Gastrocnemius medialis (tissue), 4 donors: ENCODE results near the gene CDK13.

Experiments used
- POLR2A ChIP-seq, 2 donors: fragments of 450-650 bp; IDR thresholded peaks; one replicate each; pipeline ENCODE4 v1.6.1; 2017; ENCODE audit warnings: antibody characterized with exemption in 2 of 2, mild to moderate bottlenecking in 2 of 2, moderate library complexity in 2 of 2
- TF ChIP-seq, protein P1 (sequence below), 5 experiments: fragments of 450-650 bp in 3 of 5; fragments of 200-600 bp in 2 of 5; sonication (generic) in 2 of 5; IDR thresholded peaks in 4 of 5; conservative IDR thresholded peaks in 1 of 5; 1 replicate in 4 of 5; 2 replicates in 1 of 5; pipeline ENCODE4 v1.5.1; 2016 to 2019; ENCODE audit warnings: antibody characterized with exemption in 5 of 5, mild to moderate bottlenecking in 3 of 5, moderate library complexity in 3 of 5

DNA sequence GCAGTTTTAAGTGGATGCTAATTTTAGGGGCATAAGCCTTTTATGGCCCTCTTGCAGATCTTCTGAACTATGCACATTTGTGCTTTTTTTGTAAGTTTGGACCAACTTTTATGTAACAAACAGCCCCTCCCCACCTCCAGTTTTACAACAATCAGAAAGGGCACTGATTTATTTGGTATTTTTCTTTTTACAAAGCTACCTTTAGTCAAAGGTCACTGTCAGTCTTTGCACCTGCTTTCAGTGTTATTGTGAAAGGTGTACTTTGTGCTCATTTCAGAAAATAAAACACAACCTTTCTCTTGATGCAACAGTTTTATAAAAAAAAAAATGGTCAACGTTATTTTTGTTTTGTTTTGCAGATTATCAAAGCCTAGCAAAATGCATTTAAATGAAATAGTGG, 145.2 kb downstream of the CDK13 start:
- no peak for TF ChIP-seq POLR2A (IDR thresholded peaks at IDR 0.05)
- TF ChIP-seq, protein P1, sequence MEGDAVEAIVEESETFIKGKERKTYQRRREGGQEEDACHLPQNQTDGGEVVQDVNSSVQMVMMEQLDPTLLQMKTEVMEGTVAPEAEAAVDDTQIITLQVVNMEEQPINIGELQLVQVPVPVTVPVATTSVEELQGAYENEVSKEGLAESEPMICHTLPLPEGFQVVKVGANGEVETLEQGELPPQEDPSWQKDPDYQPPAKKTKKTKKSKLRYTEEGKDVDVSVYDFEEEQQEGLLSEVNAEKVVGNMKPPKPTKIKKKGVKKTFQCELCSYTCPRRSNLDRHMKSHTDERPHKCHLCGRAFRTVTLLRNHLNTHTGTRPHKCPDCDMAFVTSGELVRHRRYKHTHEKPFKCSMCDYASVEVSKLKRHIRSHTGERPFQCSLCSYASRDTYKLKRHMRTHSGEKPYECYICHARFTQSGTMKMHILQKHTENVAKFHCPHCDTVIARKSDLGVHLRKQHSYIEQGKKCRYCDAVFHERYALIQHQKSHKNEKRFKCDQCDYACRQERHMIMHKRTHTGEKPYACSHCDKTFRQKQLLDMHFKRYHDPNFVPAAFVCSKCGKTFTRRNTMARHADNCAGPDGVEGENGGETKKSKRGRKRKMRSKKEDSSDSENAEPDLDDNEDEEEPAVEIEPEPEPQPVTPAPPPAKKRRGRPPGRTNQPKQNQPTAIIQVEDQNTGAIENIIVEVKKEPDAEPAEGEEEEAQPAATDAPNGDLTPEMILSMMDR (IDR thresholded peaks at IDR 0.05 in 4 of 5, conservative IDR thresholded peaks at IDR 0.05 in 1 of 5) = no peak
